NOMO-1 treated with dmso at 0.1 percent for 144 hours (cell line): ENCODE results near the gene SBF1.
"Not testable (repeated sequence)": the region's sequence is repeated elsewhere in the genome, so short reads cannot be mapped to it uniquely, and the experiment has no call there.

ENCODE experiments used
- DNase-seq: peaks from one replicate; lab custom pipeline; 2025; ENCODE audit not compliant: unreplicated experiment; lab: John Stamatoyannopoulos, UW

SBF1 gene

DNA sequence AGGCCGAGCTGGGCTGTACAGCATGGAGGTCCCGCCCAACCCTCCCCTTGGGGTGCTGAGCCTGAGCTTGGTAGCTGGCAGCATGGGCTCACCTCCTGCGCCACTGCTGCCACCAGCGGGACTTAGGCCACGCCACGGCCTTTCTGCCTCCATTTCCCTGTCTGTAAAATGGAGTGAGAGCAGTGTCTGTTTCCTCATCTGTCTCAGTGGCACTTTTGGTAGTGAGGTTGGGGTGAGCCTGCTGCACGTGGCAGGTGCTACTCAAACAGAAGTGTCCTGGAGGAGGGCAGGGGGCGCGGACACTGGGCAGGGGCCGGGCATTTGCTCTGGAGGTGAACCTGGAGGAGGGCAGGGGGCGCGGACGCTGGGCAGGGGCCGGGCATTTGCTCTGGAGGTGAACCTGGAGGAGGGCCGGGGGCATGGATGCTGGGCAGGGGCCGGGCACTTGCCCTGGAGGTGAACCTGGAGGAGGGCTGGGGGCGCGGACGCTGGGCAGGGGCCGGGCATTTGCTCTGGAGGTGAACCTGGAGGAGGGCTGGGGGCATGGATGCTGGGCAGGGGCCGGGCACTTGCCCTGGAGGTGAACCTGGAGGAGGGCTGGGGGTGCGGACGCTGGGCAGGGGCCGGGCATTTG is 41.8 kb downstream of the SBF1 start:
- not testable (repeated sequence) for DNase-seq

DNA sequence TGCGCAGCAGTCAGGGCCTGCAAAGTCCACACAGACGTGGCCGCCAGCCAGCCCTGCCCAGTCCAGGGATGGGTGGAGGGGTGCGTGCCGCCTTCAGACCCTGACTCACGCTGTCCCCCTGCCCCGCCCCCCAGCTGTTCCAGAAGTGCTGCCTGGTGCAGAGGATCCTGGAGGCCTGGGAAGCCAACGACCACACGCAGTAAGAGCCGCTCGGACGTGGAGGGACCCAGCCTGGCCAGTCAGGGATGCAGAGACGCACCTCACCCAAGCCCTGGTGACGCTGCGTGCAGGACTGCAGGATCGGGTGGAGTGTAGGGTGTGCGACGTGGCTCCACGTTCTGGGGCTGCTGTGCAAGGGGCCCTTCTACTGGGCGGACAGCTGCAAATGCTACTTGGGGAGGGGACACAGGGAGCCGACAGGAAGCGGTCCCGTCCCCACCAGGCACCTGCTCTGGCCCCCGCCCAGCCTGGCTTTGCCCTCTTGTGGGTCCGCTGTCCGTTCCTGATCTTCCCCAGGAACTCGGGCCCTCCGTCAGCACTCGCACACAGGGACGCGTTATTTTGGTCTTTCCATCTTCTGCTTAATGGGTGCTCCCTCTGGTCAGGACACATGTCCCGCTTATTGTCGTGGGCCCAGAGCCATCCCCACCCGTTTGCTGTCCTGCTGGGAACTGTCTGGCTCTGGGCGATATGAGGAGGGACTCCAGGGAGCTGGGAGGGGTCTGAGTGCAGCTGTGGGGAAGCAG is 42.5 kb downstream of the SBF1 start:
- no peak for DNase-seq

GRCh38 chr22:50425179-50425916 is 49.5 kb downstream of the SBF1 start:
- no peak for DNase-seq

- no peak for DNase-seq
Observed at GRCh38 chr22:50423956-50424355, 50.9 kb downstream of the SBF1 start.

GRCh38 chr22:50422961-50423815 is 51.6 kb downstream of the SBF1 start:
- no peak for DNase-seq

DNA sequence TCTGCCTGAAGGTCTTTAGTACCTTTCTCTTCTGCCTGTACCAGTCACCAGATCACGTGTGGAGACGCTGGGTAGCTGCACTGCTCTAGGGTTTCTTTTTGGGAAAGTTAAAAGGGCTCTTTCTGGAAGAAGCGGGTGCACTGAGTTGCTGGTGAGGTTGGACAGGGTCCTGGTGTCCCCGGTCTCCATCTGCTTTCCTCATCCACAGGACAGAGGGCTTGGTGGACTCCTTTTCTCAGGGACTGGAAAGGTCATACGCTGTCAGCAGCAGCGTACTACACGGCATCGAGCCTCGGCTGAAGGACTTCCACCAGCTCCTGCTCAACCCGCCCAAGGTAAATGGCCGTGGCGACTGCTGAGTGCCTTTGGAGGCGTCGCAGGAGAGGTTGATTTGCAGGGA is 52.8 kb downstream of the SBF1 start:
- no peak for DNase-seq

- no peak for DNase-seq
Observed at GRCh38 chr22:50420581-50420980, 54.3 kb downstream of the SBF1 start.

DNA sequence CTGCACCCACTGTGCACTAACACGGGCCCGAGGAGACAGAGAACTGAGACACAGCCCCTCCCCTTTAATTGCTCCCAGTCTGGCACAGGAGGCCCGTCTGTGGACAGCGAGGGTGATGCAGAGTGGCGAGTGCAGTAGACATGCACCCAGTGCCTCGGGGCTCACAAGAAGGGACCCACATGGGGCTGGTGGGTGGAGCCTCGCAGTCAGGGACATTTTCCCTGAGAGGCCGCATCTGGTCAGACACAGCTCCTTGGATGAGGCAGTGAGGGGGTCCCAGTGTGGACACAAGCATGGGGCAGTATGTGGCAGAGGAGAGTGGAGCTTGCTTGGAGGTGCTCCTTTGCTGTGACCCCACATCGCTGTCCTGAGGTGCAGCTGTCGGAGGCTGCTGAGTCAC is 54.8 kb downstream of the SBF1 start:
- no peak for DNase-seq

DNA sequence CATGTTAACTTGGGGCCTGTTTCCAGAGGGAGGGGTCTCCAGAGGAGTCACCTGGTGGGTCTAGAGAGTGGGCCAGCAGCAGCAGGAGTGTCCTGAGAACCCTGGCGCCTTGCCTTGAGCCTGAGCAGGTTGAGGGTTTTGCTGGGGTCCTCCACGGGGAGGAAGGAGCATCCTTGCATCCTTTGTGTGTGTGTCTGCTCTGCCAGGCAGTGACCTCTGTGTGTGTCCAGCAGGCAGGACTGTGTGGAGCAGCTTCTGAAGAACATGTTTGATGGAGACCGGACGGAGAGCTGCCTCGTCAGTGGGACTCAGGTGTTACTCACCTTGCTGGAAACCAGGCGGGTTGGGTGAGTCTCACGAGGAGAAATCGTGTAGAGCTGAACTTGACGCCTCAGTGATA is 55.7 kb downstream of the SBF1 start:
- DNase-seq: no peak

DNA sequence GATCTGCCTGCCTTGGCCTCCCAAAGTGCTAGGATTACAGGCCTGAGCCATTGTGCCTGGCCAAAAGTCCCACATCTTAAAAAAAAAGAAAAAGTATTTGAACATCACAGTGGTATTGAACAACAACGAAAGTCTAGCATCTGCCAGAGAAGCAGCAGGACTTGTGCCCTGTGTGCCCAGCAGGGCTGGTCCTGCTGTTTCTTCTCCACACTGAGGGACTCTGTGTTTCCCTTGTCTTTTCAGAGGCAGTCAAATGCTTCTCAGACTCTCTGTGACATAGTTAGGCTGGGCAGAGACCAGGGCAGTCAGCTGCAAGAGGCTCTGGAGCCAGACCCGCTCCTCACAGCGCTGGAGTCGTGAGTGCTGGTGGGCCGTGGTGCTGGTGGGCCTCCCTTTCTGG is 56.2 kb downstream of the SBF1 start:
- no peak for DNase-seq

DNA sequence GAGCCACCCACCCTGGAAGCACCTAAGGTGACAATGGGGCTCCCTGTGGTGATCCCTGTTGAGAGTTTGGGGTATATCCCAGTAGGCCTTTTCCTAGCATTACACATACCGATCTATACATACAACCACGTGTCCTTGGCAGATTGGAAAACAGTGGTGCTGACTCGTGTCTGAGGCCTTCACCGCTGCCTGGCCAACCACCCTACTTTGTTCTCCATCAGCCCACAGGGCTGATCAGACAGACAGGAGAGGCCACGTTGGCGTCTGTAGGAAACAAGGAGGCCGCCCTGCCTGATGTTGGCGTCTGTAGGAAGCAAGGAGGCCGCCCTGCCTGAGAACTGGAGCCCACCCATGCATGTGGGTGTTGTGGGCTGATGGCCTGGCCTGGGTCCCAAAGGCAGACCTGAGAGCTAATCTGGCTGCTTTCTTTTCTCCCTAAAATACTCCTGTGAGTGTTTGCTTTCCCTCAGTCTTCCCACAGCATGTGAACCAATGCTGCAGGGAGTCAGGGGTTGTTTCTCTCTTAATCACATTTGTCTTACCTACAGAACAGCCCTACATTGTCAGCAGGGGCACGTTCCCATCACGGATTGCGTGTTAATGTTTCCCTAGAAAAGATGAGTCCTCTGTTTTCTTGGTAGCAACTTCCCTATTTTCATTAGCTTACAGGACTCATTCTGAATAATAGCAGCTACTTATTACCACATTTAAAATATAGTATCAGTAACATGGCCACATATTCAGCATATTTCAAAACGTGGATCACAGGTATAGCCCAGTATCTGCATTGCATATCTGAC is 57.2 kb downstream of the SBF1 start:
- no peak for DNase-seq

DNA sequence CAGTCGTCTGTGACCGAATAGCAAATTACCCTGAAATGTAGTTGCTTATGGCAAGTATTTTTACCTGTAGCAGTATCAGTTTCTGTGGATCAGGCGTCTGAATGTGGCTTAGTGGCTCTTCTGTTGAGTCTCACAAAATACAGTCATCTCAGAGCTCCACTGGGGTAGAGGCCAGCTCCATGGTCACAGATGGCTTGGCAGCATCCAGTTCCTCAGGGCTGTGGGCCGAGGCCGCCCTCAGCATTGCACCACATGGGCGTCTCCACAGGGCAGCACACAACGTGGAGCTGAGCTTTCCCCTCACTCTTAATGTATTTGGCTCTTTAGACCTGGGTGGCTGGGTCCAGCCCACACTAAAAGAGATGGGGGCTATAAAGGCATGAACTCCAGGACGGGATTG is 57.8 kb downstream of the SBF1 start:
- no peak for DNase-seq

- no peak for DNase-seq
Observed at GRCh38 chr22:50415426-50415825, 59.4 kb downstream of the SBF1 start.

DNA sequence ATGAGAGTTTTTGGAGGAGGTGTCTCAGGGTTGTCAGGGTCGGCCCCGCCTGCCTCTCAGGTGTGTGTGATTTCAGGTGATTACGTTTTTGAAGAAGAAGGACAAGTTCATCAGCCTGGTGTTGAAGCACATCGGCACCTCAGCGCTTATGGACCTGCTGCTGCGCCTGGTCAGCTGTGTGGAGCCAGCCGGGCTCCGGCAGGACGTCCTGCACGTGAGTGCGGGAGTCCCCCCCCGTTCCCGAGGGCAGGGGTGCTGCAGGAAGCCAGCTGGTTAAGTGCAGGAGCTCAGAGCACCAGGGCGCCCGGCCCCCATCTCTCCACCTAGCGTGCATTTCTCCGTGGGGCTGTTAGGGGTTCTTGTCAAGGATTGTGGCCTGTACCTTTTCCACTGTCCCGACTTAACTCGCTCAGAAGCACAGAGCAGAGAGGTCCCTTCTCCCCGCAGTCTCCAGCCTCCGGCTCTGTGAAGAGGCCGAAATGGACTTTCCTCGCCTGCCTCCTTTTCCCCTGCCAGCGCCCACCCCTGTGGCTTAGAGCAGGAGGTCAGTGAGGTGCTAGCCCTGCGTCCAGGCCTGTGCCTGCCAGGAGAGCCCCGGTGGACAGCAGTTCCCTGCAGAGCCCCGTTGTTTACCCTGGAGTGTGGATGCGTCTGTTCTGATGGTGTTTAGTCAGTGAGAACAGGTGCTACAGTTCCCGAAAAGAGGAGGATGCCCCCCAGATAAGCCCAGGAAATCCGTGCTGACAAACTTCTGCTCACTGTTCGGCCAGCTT is 60.2 kb downstream of the SBF1 start:
- no peak for DNase-seq

DNA sequence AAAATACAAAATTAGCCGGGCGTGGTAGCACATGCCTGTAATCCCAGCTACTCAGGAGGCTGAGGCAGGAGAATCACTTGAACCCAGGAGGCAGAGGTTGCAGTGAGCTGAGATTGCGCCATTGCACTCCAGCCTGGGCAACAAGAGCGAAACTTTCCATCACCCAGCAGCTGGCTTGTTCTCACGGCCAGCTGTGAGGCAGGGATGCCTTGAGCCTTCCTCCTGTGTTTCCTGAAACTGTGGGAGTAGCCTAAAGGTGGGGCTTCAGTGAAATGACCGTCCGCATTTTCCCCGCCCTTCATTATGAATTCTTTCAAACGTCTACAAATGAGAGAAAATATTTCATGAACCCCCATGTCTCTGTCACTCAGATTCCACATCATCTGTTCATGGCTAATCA is 65.9 kb downstream of the SBF1 start:
- DNase-seq: not testable (repeated sequence)

GRCh38 chr22:50408311-50408710 is 66.5 kb downstream of the SBF1 start:
- DNase-seq: no peak

- DNase-seq: no peak
Observed at GRCh38 chr22:50406416-50407170, 68.2 kb downstream of the SBF1 start.

- DNase-seq: no peak
Observed at GRCh38 chr22:50403701-50404101, 71.1 kb downstream of the SBF1 start.

GRCh38 chr22:50401907-50402306 is 72.9 kb downstream of the SBF1 start:
- no peak for DNase-seq
